MM.1S (cell line): ENCODE results near the gene KIAA1586.

Experiments used
- CTCF ChIP-seq: fragments of 300-600 bp; sonication (generic); IDR thresholded peaks from 2 replicates; pipeline ENCODE4 v1.5.1; 2016; ENCODE audit warnings: antibody characterized with exemption, low read length, mixed read lengths
- EZH2 ChIP-seq: fragments of 300-600 bp; sonication (generic); optimal IDR thresholded peaks from 2 replicates; pipeline ENCODE3; 2017; ENCODE audit warnings: low read depth, mild to moderate bottlenecking, antibody characterized with exemption, low read length, mixed read lengths
- EZH2phosphoT487 ChIP-seq: fragments of 300-600 bp; sonication (generic); IDR thresholded peaks from 2 replicates; pipeline ENCODE4 v1.6.1; 2018; ENCODE audit warnings: antibody characterized with exemption, low read length

- TF ChIP-seq CTCF, result no peak
- TF ChIP-seq EZH2phosphoT487, result no peak
- no peak for TF ChIP-seq EZH2
These were observed 57.8 kb downstream of the KIAA1586 start for GRCh38 chr6:57104336-57104735.
